Activated CD4-positive, alpha-beta T cell treated with anti-CD3 and anti-CD28 coated beads, Interleukin-2, amount 50 U/mL, for 48 hours (primary cell): ENCODE results near the gene ZNF141.
"Not testable (repeated sequence)": the region's sequence is repeated elsewhere in the genome, so short reads cannot be mapped to it uniquely, and the experiment has no call there.

ENCODE experiments used
- DNase-seq, 2 experiments: peaks; one replicate each; pipeline ENCODE4 v3.0.0-alpha.2; 2020

The ZNF141 gene

DNA sequence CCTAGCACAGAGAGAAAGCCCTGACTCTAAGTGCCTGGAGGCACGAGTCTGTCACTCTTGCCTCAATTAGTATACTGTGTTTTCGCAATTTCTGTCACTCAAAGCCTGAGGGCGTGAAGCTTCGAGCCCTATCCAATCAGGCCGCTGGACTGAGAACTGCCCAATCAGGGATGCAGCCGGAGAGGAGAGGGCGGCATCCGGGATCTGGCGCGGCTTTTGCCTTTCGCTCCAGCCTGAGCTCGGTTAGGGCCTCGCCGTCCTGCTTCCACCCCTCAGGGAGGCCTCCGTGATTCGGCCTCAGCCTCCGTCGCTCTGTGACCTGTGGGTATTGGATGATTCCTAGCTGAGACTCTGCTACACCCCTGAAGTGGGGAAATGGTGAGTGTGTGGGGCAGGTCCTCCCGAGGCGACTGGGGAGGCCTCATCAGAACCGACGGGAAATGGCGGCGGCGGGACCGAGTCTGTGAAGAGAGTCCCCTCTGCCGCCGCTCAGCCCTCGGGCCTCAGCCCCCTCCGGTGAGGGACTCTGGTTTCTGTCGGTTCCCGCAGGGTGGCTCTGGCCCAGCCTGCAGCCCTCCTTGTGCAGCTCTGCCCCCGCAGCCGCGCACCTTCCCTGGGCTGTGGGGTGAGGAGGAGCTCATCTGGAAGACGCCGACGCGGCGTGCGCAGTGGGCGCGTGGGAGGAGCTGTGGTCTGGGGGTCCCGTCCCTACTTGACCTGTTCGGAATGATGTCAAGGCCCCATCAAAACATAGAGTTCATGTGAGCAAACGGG, 48.5 kb downstream of the ZNF141 start:
- no peak for DNase-seq

GRCh38 chr4:386708-387105, 49.1 kb downstream of the ZNF141 start:
- DNase-seq = no peak

GRCh38 chr4:404006-404405, 66.4 kb downstream of the ZNF141 start:
- no peak for DNase-seq

DNA sequence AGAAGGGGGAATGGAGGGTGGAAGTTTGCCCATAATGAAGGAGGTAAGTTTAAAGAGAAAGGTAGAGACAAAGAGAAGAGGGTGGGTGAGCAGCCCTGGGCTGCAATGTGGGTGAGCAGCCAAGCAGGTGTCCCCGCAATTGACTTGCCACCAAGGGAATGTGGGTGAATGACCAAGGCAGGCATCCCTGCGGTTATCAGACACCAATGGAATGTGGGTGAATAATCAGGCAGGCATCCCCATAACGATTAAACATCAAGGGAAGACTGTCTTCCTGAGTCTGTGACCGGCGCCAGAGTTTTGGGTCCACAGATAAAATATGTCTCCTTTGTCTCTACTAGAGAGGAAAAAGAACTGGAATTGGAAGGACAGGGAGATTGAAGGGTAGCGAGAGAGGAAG, 70.7 kb downstream of the ZNF141 start:
- DNase-seq = not testable (repeated sequence)

DNA sequence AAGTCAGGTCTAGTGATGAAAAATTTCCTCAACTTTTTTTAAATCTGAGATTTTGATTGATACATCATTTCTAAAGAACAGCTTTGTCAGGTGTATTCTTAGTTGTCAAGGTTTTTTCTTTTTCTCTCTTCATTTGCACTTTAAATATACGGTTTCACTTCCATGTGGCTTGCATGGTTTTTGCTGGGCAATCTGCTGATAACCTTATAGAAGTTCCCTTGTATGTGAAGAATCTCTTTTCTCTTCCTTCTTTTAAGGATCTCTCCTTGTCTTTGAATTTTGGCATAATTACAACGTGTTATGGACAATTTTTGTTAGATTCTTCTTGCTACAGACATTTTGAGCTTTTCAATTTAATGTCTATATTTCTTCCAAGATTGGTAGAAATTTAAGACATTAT, 85.0 kb downstream of the ZNF141 start:
- DNase-seq = no peak
